Placental epithelial cell (primary cell): ENCODE results near the gene TMEM225. TPM values are rescaled to one million over a fixed set of nuclear protein-coding genes. Genes with fewer than 3 reads are reported as not detected.

Experiments used
- total RNA-seq: library from RNA; depleted of rRNA; stranded (reverse); fragments of >200 nt; gene quantifications from 2 replicates; pipeline ENCODE4 v1.2.3, GENCODE V29; 2012

The TMEM225 gene
- not detected in 2 replicates for total RNA-seq

GRCh38 chr11:123885570-123885969 lies at the start of gene TMEM225:
Gene TMEM225, minus strand, starts transcription at chr11:123885670. Its CDS starts 245 bp downstream, at chr11:123885425.

GRCh38 chr11:123901867-123902266 lies 16.4 kb upstream of the TMEM225 start, which contains the start of gene OR8D4:
Gene OR8D4, plus strand, starts transcription at chr11:123902167. Its CDS starts 4,265 bp downstream, at chr11:123906432.

Other genes starting within 250 kb of the TMEM225 start
- gene SCN3B, start 231.0 kb downstream of the TMEM225 start, total RNA-seq: under 0.01 and 0.76 TPM in 2 replicates
- gene ZNF202, start 144.0 kb downstream of the TMEM225 start, total RNA-seq: 5.9 and 6.7 TPM in 2 replicates
- gene OR6X1, start 131.2 kb downstream of the TMEM225 start, total RNA-seq: not detected in 2 replicates
- not detected in 2 replicates for gene OR6M1, start 79.3 kb downstream of the TMEM225 start, total RNA-seq
- gene OR8D4, start 16.5 kb upstream of the TMEM225 start, total RNA-seq: not detected in 2 replicates
- gene OR4D5, start 53.9 kb upstream of the TMEM225 start, total RNA-seq: not detected in 2 replicates
- gene OR6T1, start 58.2 kb upstream of the TMEM225 start, total RNA-seq: not detected in 2 replicates
- not detected in 2 replicates for gene OR10S1, start 92.1 kb upstream of the TMEM225 start, total RNA-seq
- gene OR10G6, start 109.5 kb upstream of the TMEM225 start, total RNA-seq: not detected in 2 replicates
- gene OR10G4, start 127.3 kb upstream of the TMEM225 start, total RNA-seq: not detected in 2 replicates
- gene OR10G9, start 137.3 kb upstream of the TMEM225 start, total RNA-seq: 0.39 TPM in 1 of 2 replicates, not detected in the other
- gene OR10G8, start 141.1 kb upstream of the TMEM225 start, total RNA-seq: not detected in 2 replicates
- gene OR10G7, start 155.7 kb upstream of the TMEM225 start, total RNA-seq: not detected in 2 replicates
- gene VWA5A, start 229.8 kb upstream of the TMEM225 start, total RNA-seq: 157 and 161 TPM in 2 replicates